ENCODE measurements around the gene NFIX. TPM values are rescaled to one million over a fixed set of nuclear protein-coding genes. Genes with fewer than 3 reads are reported as not detected.
"Not testable (repeated sequence)": the region's sequence is repeated elsewhere in the genome, so short reads cannot be mapped to it uniquely, and the experiment has no call there.

NFIX gene
- polyA plus RNA-seq, 3 donors from 2014 or later, result 0.49 TPM; not detected in 2

DNA sequence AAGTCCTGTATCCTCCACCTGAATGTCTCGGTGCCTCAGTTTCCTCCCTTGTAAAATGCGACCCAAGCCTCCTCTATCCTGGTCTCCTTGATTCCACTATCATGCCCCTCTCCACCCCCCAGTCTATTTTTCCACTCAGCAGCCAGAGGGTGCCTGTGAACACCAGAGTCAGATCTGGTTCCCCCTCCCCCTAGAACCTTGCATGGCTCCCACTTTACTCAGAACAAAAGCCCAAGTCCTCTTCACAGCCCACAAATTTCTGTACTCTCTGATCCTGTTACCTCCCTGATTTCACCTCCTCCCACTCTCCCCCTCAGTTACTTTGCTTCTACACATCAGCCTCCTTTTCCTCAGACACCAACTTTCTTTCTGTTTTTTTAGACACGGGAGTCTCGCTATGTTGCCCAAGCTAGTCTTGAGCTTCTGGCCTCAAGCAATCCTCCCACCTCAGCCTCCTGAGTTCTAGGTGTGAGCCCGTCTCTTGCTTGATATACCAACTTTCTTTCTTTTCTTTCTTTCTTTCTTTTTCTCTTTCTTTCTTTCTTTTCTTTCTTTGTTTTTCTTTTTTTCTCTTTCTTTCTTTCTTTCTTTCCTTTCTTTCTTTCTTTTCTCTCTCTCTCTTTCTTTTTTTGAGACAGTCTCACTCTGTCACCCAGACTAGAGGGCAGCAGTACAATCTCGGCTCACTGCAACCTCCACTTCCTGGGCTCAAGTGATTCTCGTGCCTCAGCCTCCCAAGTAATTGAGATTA lies 25.0 kb upstream of the NFIX start:
- no peak overlapping the region for H3K4me3 Mint-ChIP-seq
- H3K9me3 Mint-ChIP-seq, result no peaks in the 10 kb centered on the region
- no peaks in the 10 kb centered on the region for H3K36me3 Mint-ChIP-seq
- DNase-seq, result no peak
- peaks cover 0 to 2% (median 0%) of the 10 kb centered on the region in 3 donors for H3K27me3 Mint-ChIP-seq (ENCODE audit: low read depth in 3 of 3)
- no peak overlapping the region for H3K27ac Mint-ChIP-seq
- peaks cover 2 to 5% of the 10 kb centered on the region in 2 donors for H3K4me1 Mint-ChIP-seq

DNA sequence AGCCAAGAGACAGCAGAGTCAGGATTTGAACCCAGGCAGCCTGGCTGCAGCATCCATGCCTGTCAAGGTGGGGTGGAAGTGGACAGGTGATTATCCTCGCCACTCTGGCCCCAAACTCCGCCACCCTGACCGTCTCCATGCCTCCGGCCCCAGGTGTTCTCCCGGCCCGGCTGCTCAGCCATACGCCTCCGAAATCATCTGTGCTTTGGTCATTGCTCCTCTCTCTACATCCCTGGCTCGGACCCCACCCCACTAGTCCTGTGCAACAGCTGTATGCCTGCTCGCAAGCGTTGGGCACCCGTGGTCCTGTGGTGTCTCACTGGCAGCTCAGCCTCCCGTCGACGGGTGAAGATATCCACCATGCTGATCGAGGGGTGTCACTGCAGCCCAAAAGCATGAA lies 22.0 kb upstream of the NFIX start:
- no peaks in the 10 kb centered on the region for H3K9me3 Mint-ChIP-seq
- H3K27ac Mint-ChIP-seq, result no peak overlapping the region
- DNase-seq, result no peak
- peaks cover 1 to 6% (median 4%) of the 10 kb centered on the region in 3 donors for H3K27me3 Mint-ChIP-seq (ENCODE audit: low read depth in 3 of 3)
- H3K4me1 Mint-ChIP-seq, result no peaks in the 10 kb centered on the region
- no peaks in the 10 kb centered on the region for H3K36me3 Mint-ChIP-seq
- H3K4me3 Mint-ChIP-seq, result no peak overlapping the region

DNA sequence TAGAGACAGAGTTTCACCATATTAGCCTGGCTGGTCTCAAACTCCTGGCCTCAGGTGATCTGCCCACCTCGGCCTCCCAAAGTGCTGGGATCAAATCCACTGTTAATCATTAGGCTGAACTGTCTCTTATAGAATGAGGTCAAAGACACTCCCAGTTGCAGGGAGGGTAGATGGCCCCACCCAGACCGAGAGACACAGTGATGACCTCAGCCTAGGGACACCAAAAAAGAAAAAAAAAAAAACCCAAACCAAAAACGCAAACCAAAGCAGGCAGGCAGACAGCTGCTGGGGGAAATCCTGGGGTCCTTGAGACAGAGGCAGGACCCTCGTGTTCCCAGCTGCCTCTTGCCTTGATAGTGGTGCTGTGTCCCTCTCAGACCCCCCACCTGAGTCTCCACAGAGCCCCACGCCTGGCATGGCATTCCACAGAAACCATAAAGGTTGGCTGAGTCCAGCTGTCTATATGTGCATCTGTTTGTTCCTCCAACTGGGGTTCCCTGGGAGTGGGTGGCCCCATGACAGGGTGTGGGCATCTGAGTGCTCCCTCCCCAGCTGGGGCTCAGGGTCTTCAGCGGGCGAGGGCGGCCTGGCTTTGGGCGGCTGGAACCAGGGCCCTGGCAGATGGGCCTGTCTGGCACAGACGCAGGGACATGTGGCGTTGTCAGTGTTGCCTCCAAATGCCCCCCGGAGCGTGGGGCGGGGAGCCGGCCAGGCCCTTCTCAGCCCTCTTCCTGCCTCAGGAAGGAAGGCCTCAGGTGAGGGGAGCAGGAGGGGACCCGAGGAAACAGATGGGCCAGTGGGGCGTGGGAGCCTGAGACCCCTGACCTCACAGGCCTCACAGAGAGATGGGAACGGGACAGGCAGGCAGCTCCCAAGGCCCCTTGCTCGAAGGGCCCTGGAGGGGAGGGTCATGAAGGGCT lies 20.7 kb upstream of the NFIX start:
- no peaks in the 10 kb centered on the region for H3K36me3 Mint-ChIP-seq
- H3K4me3 Mint-ChIP-seq, result no peak overlapping the region
- DNase-seq, result no peak
- H3K27ac Mint-ChIP-seq, result no peak overlapping the region
- H3K4me1 Mint-ChIP-seq, result no peaks in the 10 kb centered on the region
- no peaks in the 10 kb centered on the region for H3K9me3 Mint-ChIP-seq
- H3K27me3 Mint-ChIP-seq (ENCODE audit: low read depth in 3 of 3), result peaks cover 3 to 6% (median 4%) of the 10 kb centered on the region in 3 donors

- peaks cover 3 to 6% (median 4%) of the 10 kb centered on the region in 3 donors for H3K27me3 Mint-ChIP-seq (ENCODE audit: low read depth in 3 of 3)
- H3K4me3 Mint-ChIP-seq, result no peak overlapping the region
- H3K4me1 Mint-ChIP-seq, result no peaks in the 10 kb centered on the region
- no peak overlapping the region for H3K27ac Mint-ChIP-seq
- H3K9me3 Mint-ChIP-seq, result no peaks in the 10 kb centered on the region
- DNase-seq, result no peak
- H3K36me3 Mint-ChIP-seq, result no peaks in the 10 kb centered on the region
Observed at GRCh38 chr19:12975221-12975741, 20.0 kb upstream of the NFIX start.

DNA sequence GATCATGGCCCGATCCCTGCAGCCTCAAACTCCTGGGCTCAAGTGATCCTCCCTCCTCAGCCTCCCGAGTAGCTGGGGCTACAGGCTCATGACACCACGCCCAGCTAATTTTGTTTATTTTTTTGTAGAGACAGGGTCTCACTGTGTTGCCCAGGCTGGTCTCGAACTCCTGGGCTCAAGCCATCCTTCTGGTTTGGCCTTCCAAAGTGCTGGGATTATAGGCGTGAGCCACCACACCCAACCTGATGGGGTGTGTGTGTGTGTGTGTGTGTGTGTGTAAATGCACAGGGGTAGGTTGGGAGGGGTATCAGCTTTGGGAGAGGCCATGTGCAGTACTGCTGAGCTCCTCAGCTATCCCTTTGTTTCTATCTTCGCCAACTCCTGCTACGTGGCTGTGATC lies 19.2 kb upstream of the NFIX start:
- H3K9me3 Mint-ChIP-seq; H3K27me3 Mint-ChIP-seq (ENCODE audit: low read depth in 3 of 3); H3K4me1 Mint-ChIP-seq; H3K27ac Mint-ChIP-seq; DNase-seq; H3K4me3 Mint-ChIP-seq; H3K36me3 Mint-ChIP-seq: not testable (repeated sequence)

GRCh38 chr19:12979974-12980373 lies 15.3 kb upstream of the NFIX start:
- Mint-ChIP-seq H3K36me3 (no peaks in the 10 kb centered on the region), H3K27ac (no peak overlapping the region), H3K9me3 (no peaks in the 10 kb centered on the region), H3K27me3 (ENCODE audit: low read depth in 3 of 3) (peaks cover 4 to 8% (median 5%) of the 10 kb centered on the region in 3 donors), H3K4me1 (no peaks in the 10 kb centered on the region), H3K4me3 (no peak overlapping the region)
- DNase-seq, result no peak

GRCh38 chr19:12982648-12983047 lies 12.6 kb upstream of the NFIX start:
- Mint-ChIP-seq H3K27me3 (ENCODE audit: low read depth in 3 of 3) (peaks cover 11 to 20% (median 14%) of the 10 kb centered on the region in 3 donors), H3K4me3 (no peak overlapping the region), H3K4me1 (peaks cover 0 to 7% of the 10 kb centered on the region in 2 donors), H3K9me3 (peaks cover 0 to 2% (median 0%) of the 10 kb centered on the region in 6 donors), H3K36me3 (no peaks in the 10 kb centered on the region), H3K27ac (no peak overlapping the region)
- DNase-seq, result no peak

GRCh38 chr19:12983091-12983490 lies 12.2 kb upstream of the NFIX start:
- peaks cover 8 to 16% (median 12%) of the 10 kb centered on the region in 3 donors for H3K27me3 Mint-ChIP-seq (ENCODE audit: low read depth in 3 of 3)
- H3K36me3 Mint-ChIP-seq, result no peaks in the 10 kb centered on the region

DNA sequence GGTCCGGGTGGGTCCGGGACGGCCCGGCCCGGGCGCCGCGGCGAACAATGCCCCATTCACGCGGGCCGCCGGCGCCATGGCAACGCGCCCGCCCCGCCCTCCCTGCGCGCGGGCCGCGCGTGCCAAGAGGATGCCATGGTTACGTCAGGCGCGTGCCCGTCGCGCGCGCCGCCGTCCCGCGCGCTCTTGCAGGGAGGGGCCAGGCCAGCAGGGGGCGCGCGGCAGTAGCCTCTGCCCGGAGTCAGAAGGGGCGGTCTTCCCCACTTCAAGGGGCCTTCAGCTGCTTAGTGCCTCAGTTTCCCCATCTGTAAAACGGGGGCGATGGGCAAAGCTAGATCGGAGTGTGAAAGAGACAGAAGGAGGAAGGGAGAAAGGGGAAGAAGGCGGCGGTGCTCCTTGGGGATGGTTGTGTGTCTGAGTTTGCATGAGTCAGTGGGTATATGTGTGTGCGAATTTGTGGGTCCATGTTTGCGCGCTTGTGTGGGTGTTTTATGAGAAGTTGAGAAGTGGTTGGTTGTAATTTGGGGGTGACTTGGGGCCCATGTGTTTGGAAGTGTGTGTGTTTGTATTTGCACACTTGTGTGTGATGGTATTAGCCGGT lies 11.6 kb upstream of the NFIX start:
- Mint-ChIP-seq H3K4me3 (no peak overlapping the region), H3K36me3 (no peaks in the 10 kb centered on the region), H3K27ac (no peak overlapping the region), H3K27me3 (ENCODE audit: low read depth in 3 of 3) (peaks cover 7 to 15% (median 12%) of the 10 kb centered on the region in 3 donors), H3K9me3 (peaks cover 0 to 2% (median 0%) of the 10 kb centered on the region in 6 donors), H3K4me1 (peaks cover 0 to 7% of the 10 kb centered on the region in 2 donors)
- peak; percentile 85 to 87 (median 85) for DNase-seq

More at GRCh38 chr19:12983091-12983490, 12.2 kb upstream of the NFIX start:
- Mint-ChIP-seq H3K4me1 (peaks cover 0 to 7% of the 10 kb centered on the region in 2 donors), H3K27ac (no peak overlapping the region), H3K9me3 (peaks cover 0 to 2% (median 0%) of the 10 kb centered on the region in 6 donors), H3K4me3 (no peak overlapping the region)
- no peak for DNase-seq

- DNase-seq, result peak; percentile 66 to 75 (median 70)
- Mint-ChIP-seq H3K4me1 (peaks cover 0 to 7% of the 10 kb centered on the region in 2 donors), H3K4me3 (no peak overlapping the region), H3K27ac (no peak overlapping the region), H3K27me3 (ENCODE audit: low read depth in 3 of 3) (peaks cover 7 to 15% (median 12%) of the 10 kb centered on the region in 3 donors), H3K9me3 (peaks cover 0 to 2% (median 0%) of the 10 kb centered on the region in 6 donors), H3K36me3 (no peaks in the 10 kb centered on the region)
Observed at GRCh38 chr19:12984143-12984627, 11.1 kb upstream of the NFIX start.

- no peaks in the 10 kb centered on the region for H3K36me3 Mint-ChIP-seq
- H3K4me3 Mint-ChIP-seq, result peak overlapping the region; percentile 39 to 69 (median 64)
- DNase-seq, result no peak
- H3K4me1 Mint-ChIP-seq, result peaks cover 0 to 7% of the 10 kb centered on the region in 2 donors
- peaks cover 0 to 2% (median 0%) of the 10 kb centered on the region in 6 donors for H3K9me3 Mint-ChIP-seq
- H3K27me3 Mint-ChIP-seq (ENCODE audit: low read depth in 3 of 3), result peaks cover 7 to 15% (median 11%) of the 10 kb centered on the region in 3 donors
- peak overlapping the region in 1 of 6 donors; percentile 41 for H3K27ac Mint-ChIP-seq
Observed at GRCh38 chr19:12984683-12985048, 10.6 kb upstream of the NFIX start.

DNA sequence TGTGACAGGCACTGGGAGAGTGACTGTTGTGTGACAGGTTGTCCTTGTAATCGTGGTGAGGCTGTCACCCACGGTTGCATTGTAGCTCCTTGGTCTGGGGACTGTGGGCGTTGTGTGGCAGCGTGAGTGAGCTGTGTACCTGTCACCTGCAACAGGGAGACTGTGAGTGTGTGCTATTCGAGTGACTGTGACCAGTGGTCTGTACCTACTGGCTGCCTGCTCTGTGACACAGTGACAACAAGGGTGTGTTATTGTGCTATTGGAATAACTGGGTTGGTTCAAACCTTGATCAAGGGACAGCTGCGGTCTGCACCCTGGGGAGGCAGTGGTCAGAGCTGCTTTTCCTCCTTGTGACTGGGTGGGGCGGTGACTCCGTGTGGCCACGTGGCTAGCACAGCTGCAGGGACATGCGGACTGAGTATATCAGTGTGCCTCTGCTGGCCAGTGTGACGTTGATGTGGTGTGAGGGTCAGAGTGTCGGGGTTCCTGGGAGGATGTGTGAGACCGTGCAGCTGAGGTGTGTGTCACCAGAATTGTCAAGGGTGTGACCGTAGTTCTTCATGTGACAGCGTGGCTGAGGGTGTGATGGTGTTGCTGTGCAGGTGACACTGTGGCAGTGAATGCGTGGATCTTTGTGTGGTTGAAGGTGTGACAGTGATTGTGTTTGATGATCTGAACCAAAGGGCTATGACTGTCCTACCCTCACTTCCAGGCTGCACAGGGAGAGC lies 10.1 kb upstream of the NFIX start:
- H3K4me3 Mint-ChIP-seq, result peak overlapping the region; percentile 39 to 69 (median 64)
- H3K27ac Mint-ChIP-seq, result peak overlapping the region in 1 of 6 donors; percentile 41
- peaks cover 0 to 7% of the 10 kb centered on the region in 2 donors for H3K4me1 Mint-ChIP-seq
- peaks cover 7 to 15% (median 11%) of the 10 kb centered on the region in 3 donors for H3K27me3 Mint-ChIP-seq (ENCODE audit: low read depth in 3 of 3)
- H3K9me3 Mint-ChIP-seq, result peaks cover 0 to 2% (median 0%) of the 10 kb centered on the region in 6 donors
- DNase-seq, result peak; percentile 96 to 97 (median 96)
- no peaks in the 10 kb centered on the region for H3K36me3 Mint-ChIP-seq

DNA sequence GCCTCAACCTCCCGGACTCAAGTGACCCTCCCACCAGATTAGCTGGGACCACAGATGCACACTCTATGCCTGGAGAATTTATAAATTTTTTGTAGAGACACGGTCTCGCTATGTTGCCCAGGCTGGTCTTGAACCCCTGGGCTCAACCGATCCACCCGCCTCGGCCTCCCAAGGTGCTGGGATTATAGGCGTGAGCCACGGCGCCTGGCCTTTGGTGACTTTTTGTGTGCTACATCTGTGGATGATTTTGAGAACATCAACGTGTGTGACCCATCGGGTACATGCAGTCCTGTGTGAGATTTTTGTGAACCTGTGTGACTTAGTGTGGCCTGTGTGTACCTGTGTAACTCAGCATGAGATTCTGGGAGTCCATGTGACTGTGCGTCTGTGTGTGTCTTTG lies 8.5 kb upstream of the NFIX start:
- Mint-ChIP-seq H3K4me3 (no peak overlapping the region), H3K27me3 (ENCODE audit: low read depth in 3 of 3) (peaks cover 7 to 20% (median 11%) of the 10 kb centered on the region in 3 donors), H3K9me3 (peaks cover 0 to 2% (median 0%) of the 10 kb centered on the region in 6 donors), H3K27ac (no peak overlapping the region), H3K36me3 (no peaks in the 10 kb centered on the region), H3K4me1 (peaks cover 0 to 7% of the 10 kb centered on the region in 2 donors)
- no peak for DNase-seq
